ENCODE data around the gene MYO5A. TPM values are rescaled to one million over a fixed set of nuclear protein-coding genes. Genes with fewer than 3 reads are reported as not detected.

Gene MYO5A
- total RNA-seq, 1 experiment from 2014 or later, result 29.2 TPM

- H3K4me1 Mint-ChIP-seq, result peaks cover 55% of the 10 kb centered on the region
- peaks cover 25% of the 10 kb centered on the region for H3K36me3 Mint-ChIP-seq
- no peaks in the 10 kb centered on the region for H3K9me3 Mint-ChIP-seq
- ChIA-PET CTCF (interaction anchor here (0.5 to 2.5 kb wide), 13 partner anchors 10 to 611 kb away, joined by 3 to 11 read pairs (median 4); partner anchors contain the start of gene MYO5C), POLR2A (interaction anchor here (0.7 to 1.5 kb wide), 9 partner anchors 13 to 484 kb away, joined by 3 to 6 read pairs (median 4); partner anchors contain the start of genes ATOSA and MYO5C)
- H3K4me3 Mint-ChIP-seq, result peak overlapping the region; percentile 30
- H3K27me3 Mint-ChIP-seq (ENCODE audit: low read depth), result no peaks in the 10 kb centered on the region
- peak; percentile 78 for DNase-seq (ENCODE audit: low spot score)
- TF ChIP-seq USF2 (CRISPR knock-in tag; IDR thresholded peaks at IDR 0.05) (peak; percentile 39; the same call in 1 of the 2 replicates), SMAD3 (CRISPR knock-in tag; IDR thresholded peaks at IDR 0.05; ENCODE audit: borderline replicate concordance) (peak; percentile 68; the same call in 1 of the 2 replicates), STAT6 (CRISPR knock-in tag; conservative IDR thresholded peaks at IDR 0.05; ENCODE audit: low read depth) (no peak), FOXP4 (CRISPR knock-in tag; IDR thresholded peaks at IDR 0.05) (peak; percentile 68; the same call in 1 of the 2 replicates), ZNF263 (CRISPR knock-in tag; IDR thresholded peaks at IDR 0.05; ENCODE audit: low read depth) (0 out of 2 replicates have a peak, but pooled peaks have one; percentile 52), ETV6 (CRISPR knock-in tag; IDR thresholded peaks at IDR 0.05) (peak; percentile 80), FOXJ3 (CRISPR knock-in tag; IDR thresholded peaks at IDR 0.05; ENCODE audit: borderline replicate concordance) (no peak), ZNF416 (CRISPR knock-in tag; IDR thresholded peaks at IDR 0.05) (no peak), ZNF423 (CRISPR knock-in tag; IDR thresholded peaks at IDR 0.05) (peak; percentile 88), NFE2L1 (CRISPR knock-in tag; IDR thresholded peaks at IDR 0.05) (0 out of 2 replicates have a peak, but pooled peaks have one; percentile 43), CREM (CRISPR knock-in tag; IDR thresholded peaks at IDR 0.05) (0 out of 2 replicates have a peak, but pooled peaks have one; percentile 37), ZNF232 (CRISPR knock-in tag; IDR thresholded peaks at IDR 0.05) (peak; percentile 54; the same call in 1 of the 2 replicates)
- peak; percentile 96 for ATAC-seq
- H3K27ac Mint-ChIP-seq, result peak overlapping the region; percentile 94
These were observed 267.0 kb downstream of the MYO5A start for GRCh38 chr15:52261498-52262242.

- no peak overlapping the region for H3K4me3 Mint-ChIP-seq
- TF ChIP-seq NR3C1 (CRISPR knock-in tag; conservative IDR thresholded peaks at IDR 0.05; ENCODE audit: low read depth), result no peak
- no peak for TF ChIP-seq ZNF219 (CRISPR knock-in tag; IDR thresholded peaks at IDR 0.05; ENCODE audit: borderline replicate concordance)
- TF ChIP-seq E2F4 (CRISPR knock-in tag; IDR thresholded peaks at IDR 0.05; ENCODE audit: borderline replicate concordance, low read depth), result no peak
- ChIA-PET POLR2A (interaction anchor here (0.7 to 1.5 kb wide), 5 partner anchors 29 to 472 kb away, joined by 3 to 6 read pairs (median 5); partner anchors contain the start of genes ATOSA and MYO5C), CTCF (interaction anchor here (0.5 to 2.5 kb wide), 10 partner anchors 10 to 474 kb away, joined by 3 to 11 read pairs (median 5); no protein-coding TSS in a partner anchor)
- peaks cover 59% of the 10 kb centered on the region for H3K4me1 Mint-ChIP-seq
- ATAC-seq, result no peak
- no peak for DNase-seq (ENCODE audit: low spot score)
- H3K27ac Mint-ChIP-seq, result peak overlapping the region; percentile 94
- H3K9me3 Mint-ChIP-seq, result no peaks in the 10 kb centered on the region
- peaks cover 25% of the 10 kb centered on the region for H3K36me3 Mint-ChIP-seq
- no peaks in the 10 kb centered on the region for H3K27me3 Mint-ChIP-seq (ENCODE audit: low read depth)
These were observed 267.7 kb downstream of the MYO5A start for GRCh38 chr15:52261026-52261425.
